SU-DHL-6 (cell line): Measurements from ENCODE around the gene LURAP1L.

Source experiments
- CTCF ChIP-seq: fragments of 200-600 bp; sonication (generic); IDR thresholded peaks from one replicate; pipeline ENCODE4 v1.5.1; 2017; ENCODE audit warnings: antibody characterized with exemption, mild to moderate bottlenecking, low read length, moderate library complexity; ENCODE audit not compliant: insufficient read depth, poor library complexity, severe bottlenecking
- EZH2phosphoT487 ChIP-seq: fragments of 200-600 bp; sonication (generic), shearing (Covaris generic); conservative IDR thresholded peaks from 2 replicates; pipeline ENCODE4 v1.6.1; 2018; ENCODE audit warnings: mild to moderate bottlenecking, antibody characterized with exemption, low read length, moderate library complexity, mixed read lengths

DNA sequence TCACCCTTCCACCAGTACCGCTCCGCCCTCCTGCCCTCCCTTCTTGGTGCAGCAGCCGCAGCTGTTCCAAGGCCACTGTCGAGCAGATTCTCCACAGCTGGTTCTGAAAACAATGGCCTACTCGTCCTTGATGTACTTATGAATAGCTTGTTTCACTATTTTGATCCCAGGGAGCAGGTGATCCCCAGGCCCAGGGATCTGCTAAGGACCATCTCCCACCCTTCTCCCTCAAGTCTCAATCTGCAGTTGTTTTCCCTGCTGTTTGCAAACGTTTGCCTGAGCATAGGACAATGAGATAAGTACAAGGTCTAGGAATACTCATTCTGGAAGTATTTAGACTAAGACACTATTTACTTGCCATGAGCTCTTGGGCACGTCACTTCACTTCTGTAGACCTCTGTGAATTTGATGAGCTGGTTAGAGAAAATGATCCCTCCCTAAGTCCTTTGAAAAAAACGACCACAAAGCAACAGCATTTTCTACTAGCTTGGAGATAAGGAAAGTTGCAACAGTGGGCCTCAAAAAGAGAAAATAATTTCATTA lies 1.8 kb downstream of the LURAP1L start:
- TF ChIP-seq EZH2phosphoT487 (no peak), CTCF (no peak)
